Naive thymus-derived CD8-positive, alpha-beta T cell (primary cell): Measurements from ENCODE around the gene RNF130. TPM values are rescaled to one million over a fixed set of nuclear protein-coding genes. Genes with fewer than 3 reads are reported as not detected.

Source experiments
- ATAC-seq, 2 donors: fragments of 150-1000 bp; cut with Tn5 transposase in 1 of 2; sonication (Bioruptor Pico), chemical (Tn5 transposase) in 1 of 2; 1 replicate in 1 of 2; 2 replicates in 1 of 2; pipeline ENCODE4 v1.10.0; 2021; ENCODE audit warnings: mild to moderate bottlenecking in 2 of 2, moderate library complexity in 2 of 2
- POLR2A ChIA-PET: fragments of 350-600 bp; sonication (Branson Sonifier 250); formaldehyde crosslinking; loops from one replicate; lab custom pipeline; 2021; ENCODE audit warnings: antibody characterized with exemption; lab: Charles Lee
- DNase-seq, 10 donors: peaks; one replicate each; pipeline versions ENCODE4 v3.0.0 to v3.0.0-alpha.2; 2020 to 2022
- H3K27ac Mint-ChIP-seq, 10 donors: one replicate each; pipeline ENCODE4 v1.8.0; 2020 to 2022; ENCODE audit warnings: mild to moderate bottlenecking in 10 of 10, mixed read lengths in 10 of 10, moderate library complexity in 4 of 10, inconsistent platforms in 1 of 10
- H3K27me3 Mint-ChIP-seq, 5 donors: one replicate each; pipeline ENCODE4 v1.8.0; 2021 to 2022; ENCODE audit warnings: mixed read lengths in 5 of 5
- H3K36me3 Mint-ChIP-seq, 3 donors: one replicate each; pipeline ENCODE4 v1.8.0; 2020 to 2022; ENCODE audit warnings: mixed read lengths in 3 of 3, mild to moderate bottlenecking in 2 of 3, inconsistent platforms in 1 of 3
- H3K4me1 Mint-ChIP-seq, 4 donors: one replicate each; pipeline ENCODE4 v1.8.0; 2021 to 2022; ENCODE audit warnings: mixed read lengths in 4 of 4
- H3K4me3 Mint-ChIP-seq, 10 donors: one replicate each; pipeline ENCODE4 v1.8.0; 2020 to 2022; ENCODE audit warnings: mild to moderate bottlenecking in 10 of 10, mixed read lengths in 10 of 10, moderate library complexity in 6 of 10, inconsistent platforms in 1 of 10
- H3K9me3 Mint-ChIP-seq, 9 donors: one replicate each; pipeline ENCODE4 v1.8.0; 2020 to 2022; ENCODE audit warnings: mixed read lengths in 9 of 9, mild to moderate bottlenecking in 3 of 9, inconsistent platforms in 1 of 9, moderate library complexity in 1 of 9
- microRNA-seq: library from miRNA; unstranded; fragments of <30 nt; microRNA quantifications from one replicate; pipeline ENCODE4 v1.2.0, GENCODE V29; 2022; ENCODE audit warnings: borderline microRNAs expressed
- polyA plus RNA-seq, 3 donors: library from polyadenylated mRNA; unstranded; fragments of 300-500 nt; fragmentation: Illumina TruSeq; gene quantifications; one replicate each; pipeline ENCODE4 v1.2.3, GENCODE V29; 2021
- total RNA-seq, 8 experiments: library from RNA in 2 of 8; stranded (reverse) in 2 of 8; gene quantifications; one replicate each; pipeline ENCODE4 v1.2.3 and lab custom pipeline; 2021 to 2026

The RNF130 gene
- total and polyA plus RNA-seq, 5 experiments from 2014 or later: 17.8 to 24.2 (median 22.6) TPM

DNA sequence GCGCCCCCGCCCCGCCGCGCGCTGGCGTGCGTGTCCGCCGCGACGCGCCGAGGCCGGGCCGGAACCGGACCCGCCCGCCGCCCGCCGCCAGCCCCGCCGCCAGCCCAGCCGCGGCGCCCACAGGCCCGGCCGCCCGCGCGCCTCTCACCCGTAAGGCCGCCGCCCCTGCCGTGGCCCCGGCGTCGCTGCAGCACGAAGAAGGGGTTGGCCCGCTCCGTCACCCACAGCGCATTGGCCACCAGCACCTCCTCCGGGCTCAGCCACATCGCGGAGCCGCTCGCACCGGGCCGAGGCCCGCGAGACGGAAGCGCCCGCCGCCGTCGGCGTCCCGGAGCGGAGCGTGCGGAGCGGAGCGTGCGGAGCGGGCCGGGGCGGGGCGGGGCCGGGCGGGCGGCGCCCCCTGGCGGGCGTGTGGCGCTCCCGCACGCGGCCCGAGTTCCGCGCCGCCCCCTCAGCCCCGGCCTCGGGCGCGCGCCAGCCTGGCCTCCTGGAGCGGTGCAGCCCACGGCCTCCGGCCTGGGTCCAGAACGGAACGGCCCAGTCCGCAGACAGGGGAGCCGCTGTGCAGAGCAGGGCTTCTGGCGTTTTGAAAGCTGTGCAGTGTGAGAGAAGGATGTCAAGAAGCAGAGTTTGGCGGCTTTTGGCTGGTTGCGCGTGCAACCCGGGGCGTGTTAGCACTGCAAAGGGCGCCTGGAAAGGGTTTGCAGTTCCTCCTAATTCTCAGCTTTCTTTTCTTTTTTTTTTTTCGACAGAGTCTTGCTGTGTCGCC, 163.8 kb downstream of the RNF130 start, which contains the start of gene TBC1D9B:
TBC1D9B (minus strand) TSS at position 342 of the 769 bp plus-strand sequence; CDS start at position 266, 76 bp downstream.
- no peaks in the 10 kb centered on the region for H3K9me3 Mint-ChIP-seq
- H3K27me3 Mint-ChIP-seq: no peaks in the 10 kb centered on the region
- peak within 1 kb of the TSS; percentile 58 to 91 (median 86) for H3K27ac Mint-ChIP-seq
- ATAC-seq (peak; percentile 91 to 95), DNase-seq (peak; percentile 52 to 86 (median 73))
- peaks cover 7 to 34% (median 28%) of the 10 kb centered on the region in 4 donors for H3K4me1 Mint-ChIP-seq
- H3K36me3 Mint-ChIP-seq: peaks cover 0 to 19% (median 0%) of the 10 kb centered on the region in 3 donors
- peak within 1 kb of the TSS; percentile 82 to 95 (median 89) for H3K4me3 Mint-ChIP-seq
- POLR2A ChIA-PET: interaction anchor here (0.8 to 1.3 kb wide), 6 partner anchors 47 to 106 kb away, joined by 3 to 6 read pairs (median 3); partner anchors contain the start of gene MRNIP

DNA sequence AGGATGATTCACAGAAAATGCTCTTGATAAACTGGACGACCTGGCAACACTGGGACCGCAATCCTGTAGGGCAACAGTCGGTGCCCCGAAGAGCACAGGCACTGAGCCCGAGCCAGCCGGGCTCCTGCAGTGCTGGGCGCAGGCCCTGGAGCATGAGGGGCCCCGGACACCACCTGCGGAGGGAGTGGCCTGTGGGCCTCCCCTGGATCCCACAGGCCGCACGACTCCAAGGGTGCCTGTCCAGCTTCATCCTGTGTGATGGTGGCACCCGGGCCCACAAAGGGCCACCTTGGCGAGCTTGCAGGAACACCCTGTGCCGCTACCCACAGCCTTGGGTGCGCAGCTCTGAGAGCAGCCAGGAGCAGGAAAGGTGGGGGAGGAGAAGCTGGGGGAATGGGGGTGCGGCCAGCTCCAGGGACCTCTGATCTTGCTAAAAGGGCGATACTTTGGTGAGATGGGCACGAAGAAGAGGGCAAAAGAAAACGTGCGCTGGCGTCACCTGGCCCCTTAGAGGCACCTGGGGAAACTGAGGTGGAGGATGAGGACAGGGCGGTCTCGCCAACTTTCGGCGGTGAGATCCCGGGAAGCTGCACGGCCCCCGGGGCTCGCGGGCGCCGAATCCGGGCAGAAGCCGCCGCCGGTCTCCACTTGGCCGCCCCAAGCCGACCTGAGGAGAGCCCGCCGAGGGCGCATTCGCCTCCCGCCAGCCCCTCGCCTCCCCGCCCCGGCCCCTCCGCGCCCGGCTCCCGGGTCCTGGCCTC, 164.6 kb downstream of the RNF130 start:
- H3K9me3 Mint-ChIP-seq: no peaks in the 10 kb centered on the region
- peak overlapping the region; percentile 82 to 95 (median 89) for H3K4me3 Mint-ChIP-seq
- peaks cover 0 to 21% (median 0%) of the 10 kb centered on the region in 3 donors for H3K36me3 Mint-ChIP-seq
- POLR2A ChIA-PET: interaction anchor here (0.8 to 1.3 kb wide), 7 partner anchors 10 to 107 kb away, joined by 3 to 6 read pairs (median 3); partner anchors contain the start of gene MRNIP
- peaks cover 8 to 34% (median 28%) of the 10 kb centered on the region in 4 donors for H3K4me1 Mint-ChIP-seq
- no peaks in the 10 kb centered on the region for H3K27me3 Mint-ChIP-seq
- DNase-seq (peak in 8 of 10 donors; percentile 11 to 37 (median 24)), ATAC-seq (peak; percentile 7 to 34)
- peak overlapping the region in 8 of 10 donors; percentile 59 to 91 (median 86) for H3K27ac Mint-ChIP-seq

DNA sequence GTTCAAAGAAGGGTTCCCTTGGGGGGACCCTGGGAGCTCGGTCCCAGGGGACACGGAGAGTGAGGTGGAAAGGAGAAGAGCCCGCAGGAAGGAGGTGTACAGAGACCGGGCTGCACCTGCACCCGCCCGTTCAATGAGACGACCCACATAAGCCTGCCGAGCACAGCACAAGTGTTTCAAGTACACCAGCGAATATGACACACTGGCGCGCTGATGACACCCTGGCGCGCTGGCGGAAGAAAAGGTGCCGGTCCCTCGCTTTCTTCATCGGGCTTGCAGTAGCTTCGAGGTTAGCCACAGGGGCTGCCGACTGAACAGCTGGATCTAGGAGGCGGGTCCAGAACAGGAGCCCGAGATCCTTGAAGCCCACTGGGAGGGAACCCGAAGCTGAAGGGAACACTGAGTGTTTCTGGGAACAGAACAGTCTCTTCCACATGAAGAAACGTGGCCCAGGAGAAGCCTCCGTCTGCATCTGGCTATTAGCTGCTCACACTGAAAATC, 165.2 kb downstream of the RNF130 start:
- DNase-seq: peak in 3 of 10 donors; percentile 2 to 15 (median 4)
- peaks cover 10 to 34% (median 28%) of the 10 kb centered on the region in 4 donors for H3K4me1 Mint-ChIP-seq
- POLR2A ChIA-PET: interaction anchor here (0.8 to 1.3 kb wide), 7 partner anchors 10 to 106 kb away, joined by 3 to 6 read pairs (median 3); partner anchors contain the start of gene MRNIP
- peak overlapping the region in 9 of 10 donors; percentile 14 to 68 (median 53) for H3K27ac Mint-ChIP-seq
- H3K4me3 Mint-ChIP-seq: peak overlapping the region; percentile 76 to 95 (median 88)
- ATAC-seq: no peak
- peaks cover 0 to 23% (median 0%) of the 10 kb centered on the region in 3 donors for H3K36me3 Mint-ChIP-seq
- no peaks in the 10 kb centered on the region for H3K27me3 Mint-ChIP-seq
- H3K9me3 Mint-ChIP-seq: no peaks in the 10 kb centered on the region

DNA sequence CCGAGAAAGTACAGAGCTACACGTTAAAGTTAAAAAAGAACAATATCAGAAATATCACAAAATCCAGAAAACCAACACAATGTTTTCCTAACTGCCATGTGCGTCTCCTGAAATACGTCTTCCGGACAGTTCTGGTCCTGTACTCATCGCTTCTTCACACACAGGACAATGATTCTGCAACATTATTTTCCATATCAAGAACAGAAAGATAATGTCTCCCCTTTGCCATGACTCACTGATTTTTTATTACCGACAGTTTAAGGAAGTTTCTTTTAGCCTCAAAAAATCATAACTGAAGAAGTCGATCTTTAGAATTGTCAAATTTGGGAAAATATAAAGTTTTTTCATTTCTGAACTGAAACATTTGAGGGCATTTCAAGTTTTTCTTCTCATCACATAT, 166.4 kb downstream of the RNF130 start:
- POLR2A ChIA-PET: interaction anchor here (0.6 kb wide), 1 partner anchor 335 kb away, joined by 3 read pairs; no protein-coding TSS in a partner anchor
- Mint-ChIP-seq H3K4me3 (no peak overlapping the region), H3K4me1 (peaks cover 10 to 34% (median 28%) of the 10 kb centered on the region in 4 donors), H3K36me3 (peaks cover 0 to 29% (median 0%) of the 10 kb centered on the region in 3 donors), H3K27me3 (no peaks in the 10 kb centered on the region), H3K27ac (peak overlapping the region in 1 of 10 donors; percentile 53), H3K9me3 (no peaks in the 10 kb centered on the region)
- DNase-seq (no peak), ATAC-seq (no peak)

Small RNAs within 50 kb of the gene (microRNA-seq; reads per million reads assigned to microRNA genes)
- gene MIR340: 78.4 reads per million, percentile 61 among the genes with 10 or more reads in this experiment

Other genes starting within 250 kb of the RNF130 start
- 100 to 1,000 TPM; 119 to 122 TPM for gene MRNIP, start 212.9 kb downstream of the RNF130 start, total RNA-seq
- gene MRNIP, start 212.9 kb downstream of the RNF130 start, polyA plus RNA-seq: 10 to 100 TPM; 13.6 to 18.5 (median 15.5) TPM
- gene TBC1D9B, start 163.9 kb downstream of the RNF130 start, total RNA-seq: 10 to 100 TPM; 88.1 to 89.2 TPM
- gene TBC1D9B, start 163.9 kb downstream of the RNF130 start, polyA plus RNA-seq: 10 to 100 TPM; 11.0 to 40.6 (median 20.8) TPM
- not detected for gene RASGEF1C, start 137.5 kb upstream of the RNF130 start, total RNA-seq
- gene RASGEF1C, start 137.5 kb upstream of the RNF130 start, polyA plus RNA-seq: not detected
- gene MAPK9, start 220.3 kb upstream of the RNF130 start, total RNA-seq: 10 to 100 TPM; 37.2 to 39.9 TPM
- 10 to 100 TPM; 20.3 to 28.3 (median 24.0) TPM for gene MAPK9, start 220.3 kb upstream of the RNF130 start, polyA plus RNA-seq